Skeletal muscle satellite cell (primary cell): Measurements from ENCODE around the gene NUPR1. TPM values are rescaled to one million over a fixed set of nuclear protein-coding genes. Genes with fewer than 3 reads are reported as not detected.

Experiments used
- H3K27me3 ChIP-seq: 2 replicates; pipeline ENCODE4 v1.7.0; 2013; ENCODE audit warnings: low read length; ENCODE audit not compliant: control insufficient read depth, insufficient read depth
- H3K36me3 ChIP-seq: 2 replicates; pipeline ENCODE4 v1.7.0; 2013; ENCODE audit warnings: mild to moderate bottlenecking, control low read depth, low read length; ENCODE audit not compliant: insufficient read depth
- H3K4me1 ChIP-seq: 2 replicates; pipeline ENCODE4 v1.7.0; 2013; ENCODE audit warnings: low read length; ENCODE audit not compliant: control insufficient read depth, insufficient read depth
- H3K4me2 ChIP-seq: 2 replicates; pipeline ENCODE4 v1.7.0; 2013; ENCODE audit warnings: mild to moderate bottlenecking, low read length
- H3K4me3 ChIP-seq: 2 replicates; pipeline ENCODE4 v1.7.0; 2013; ENCODE audit warnings: low read length
- H3K9ac ChIP-seq: 2 replicates; pipeline ENCODE4 v1.7.0; 2013; ENCODE audit warnings: mild to moderate bottlenecking, low read depth, low read length, moderate library complexity
- H3K9me3 ChIP-seq: replicated peaks from 2 replicates; pipeline ENCODE4 v1.7.0; 2013; ENCODE audit warnings: mild to moderate bottlenecking, control low read depth, low read length
- total RNA-seq: library from RNA; depleted of rRNA; stranded (reverse); fragments of >200 nt; gene quantifications from 2 replicates; pipeline ENCODE4 v1.2.3, GENCODE V29; 2012; rRNA removed

Gene NUPR1
- total RNA-seq: 5.2 and 14.4 TPM in 2 replicates

GRCh38 chr16:28538733-28539596 is at the start of gene NUPR1:
Gene NUPR1, minus strand, starts transcription at chr16:28538974. Its CDS starts 67 bp downstream, at chr16:28538907.
- Histone ChIP-seq H3K4me3 (peak within 1 kb of the TSS; percentile 75), H3K4me1 (peaks cover 29% of the 10 kb centered on the region), H3K9me3 (no peaks in the 10 kb centered on the region), H3K4me2 (peak within 1 kb of the TSS; percentile 91), H3K36me3 (peaks cover 2% of the 10 kb centered on the region), H3K9ac (peak within 1 kb of the TSS; percentile 88), H3K27me3 (peaks cover 7% of the 10 kb centered on the region)

- H3K27me3 ChIP-seq: no peaks in the 10 kb centered on the region
- no peak overlapping the region for H3K4me2 ChIP-seq
- no peaks in the 10 kb centered on the region for H3K4me1 ChIP-seq
- no peak overlapping the region for H3K4me3 ChIP-seq
- no peak overlapping the region for H3K9ac ChIP-seq
- peaks cover 18% of the 10 kb centered on the region for H3K36me3 ChIP-seq
- H3K9me3 ChIP-seq: no peaks in the 10 kb centered on the region
These were observed 48.6 kb upstream of the NUPR1 start for GRCh38 chr16:28587386-28587785.

- H3K9ac ChIP-seq: no peak overlapping the region
- H3K4me2 ChIP-seq: no peak overlapping the region
- H3K4me1 ChIP-seq: no peaks in the 10 kb centered on the region
- no peaks in the 10 kb centered on the region for H3K27me3 ChIP-seq
- peaks cover 18% of the 10 kb centered on the region for H3K36me3 ChIP-seq
- no peak overlapping the region for H3K4me3 ChIP-seq
- no peaks in the 10 kb centered on the region for H3K9me3 ChIP-seq
These were observed 47.7 kb upstream of the NUPR1 start for GRCh38 chr16:28586466-28586865.

GRCh38 chr16:28585674-28586073 is 46.9 kb upstream of the NUPR1 start:
- H3K9me3 ChIP-seq: no peaks in the 10 kb centered on the region
- no peak overlapping the region for H3K4me3 ChIP-seq
- H3K9ac ChIP-seq: no peak overlapping the region
- no peaks in the 10 kb centered on the region for H3K4me1 ChIP-seq
- no peak overlapping the region for H3K4me2 ChIP-seq
- peaks cover 18% of the 10 kb centered on the region for H3K36me3 ChIP-seq
- H3K27me3 ChIP-seq: no peaks in the 10 kb centered on the region

- H3K27me3 ChIP-seq: no peaks in the 10 kb centered on the region
- H3K9ac ChIP-seq: no peak overlapping the region
These were observed 42.0 kb upstream of the NUPR1 start for GRCh38 chr16:28580726-28581315.

GRCh38 chr16:28575446-28576109 is 36.8 kb upstream of the NUPR1 start:
- Histone ChIP-seq H3K9ac (no peak overlapping the region), H3K4me1 (peaks cover 5% of the 10 kb centered on the region), H3K9me3 (no peaks in the 10 kb centered on the region), H3K4me3 (no peak overlapping the region), H3K27me3 (no peaks in the 10 kb centered on the region), H3K36me3 (no peaks in the 10 kb centered on the region), H3K4me2 (no peak overlapping the region)

More at GRCh38 chr16:28580726-28581315, 42.0 kb upstream of the NUPR1 start:
- Histone ChIP-seq H3K9me3 (no peaks in the 10 kb centered on the region), H3K36me3 (peaks cover 7% of the 10 kb centered on the region), H3K4me1 (no peaks in the 10 kb centered on the region), H3K4me2 (no peak overlapping the region), H3K4me3 (no peak overlapping the region)

- Histone ChIP-seq H3K36me3 (no peaks in the 10 kb centered on the region), H3K4me3 (no peak overlapping the region), H3K27me3 (no peaks in the 10 kb centered on the region), H3K4me1 (peaks cover 5% of the 10 kb centered on the region), H3K4me2 (no peak overlapping the region), H3K9me3 (no peaks in the 10 kb centered on the region), H3K9ac (no peak overlapping the region)
These were observed 36.2 kb upstream of the NUPR1 start for GRCh38 chr16:28574925-28575324.

GRCh38 chr16:28573738-28574718 is 35.3 kb upstream of the NUPR1 start:
- Histone ChIP-seq H3K36me3 (no peaks in the 10 kb centered on the region), H3K9ac (no peak overlapping the region), H3K4me3 (no peak overlapping the region), H3K4me2 (no peak overlapping the region), H3K27me3 (no peaks in the 10 kb centered on the region), H3K4me1 (peaks cover 8% of the 10 kb centered on the region), H3K9me3 (no peaks in the 10 kb centered on the region)

- Histone ChIP-seq H3K27me3 (no peaks in the 10 kb centered on the region), H3K4me3 (no peak overlapping the region), H3K9me3 (no peaks in the 10 kb centered on the region), H3K36me3 (no peaks in the 10 kb centered on the region), H3K9ac (no peak overlapping the region), H3K4me1 (peaks cover 10% of the 10 kb centered on the region), H3K4me2 (no peak overlapping the region)
These were observed 34.1 kb upstream of the NUPR1 start for GRCh38 chr16:28572696-28573510.

- H3K36me3 ChIP-seq: no peaks in the 10 kb centered on the region
- no peaks in the 10 kb centered on the region for H3K27me3 ChIP-seq
These were observed 31.4 kb upstream of the NUPR1 start for GRCh38 chr16:28569968-28570752.

More at GRCh38 chr16:28569968-28570752, 31.4 kb upstream of the NUPR1 start:
- no peak overlapping the region for H3K9ac ChIP-seq
- peaks cover 7% of the 10 kb centered on the region for H3K9me3 ChIP-seq
- no peak overlapping the region for H3K4me2 ChIP-seq
- no peak overlapping the region for H3K4me3 ChIP-seq
- H3K4me1 ChIP-seq: peaks cover 10% of the 10 kb centered on the region
